ENCODE data around the gene MSMB.

DNA sequence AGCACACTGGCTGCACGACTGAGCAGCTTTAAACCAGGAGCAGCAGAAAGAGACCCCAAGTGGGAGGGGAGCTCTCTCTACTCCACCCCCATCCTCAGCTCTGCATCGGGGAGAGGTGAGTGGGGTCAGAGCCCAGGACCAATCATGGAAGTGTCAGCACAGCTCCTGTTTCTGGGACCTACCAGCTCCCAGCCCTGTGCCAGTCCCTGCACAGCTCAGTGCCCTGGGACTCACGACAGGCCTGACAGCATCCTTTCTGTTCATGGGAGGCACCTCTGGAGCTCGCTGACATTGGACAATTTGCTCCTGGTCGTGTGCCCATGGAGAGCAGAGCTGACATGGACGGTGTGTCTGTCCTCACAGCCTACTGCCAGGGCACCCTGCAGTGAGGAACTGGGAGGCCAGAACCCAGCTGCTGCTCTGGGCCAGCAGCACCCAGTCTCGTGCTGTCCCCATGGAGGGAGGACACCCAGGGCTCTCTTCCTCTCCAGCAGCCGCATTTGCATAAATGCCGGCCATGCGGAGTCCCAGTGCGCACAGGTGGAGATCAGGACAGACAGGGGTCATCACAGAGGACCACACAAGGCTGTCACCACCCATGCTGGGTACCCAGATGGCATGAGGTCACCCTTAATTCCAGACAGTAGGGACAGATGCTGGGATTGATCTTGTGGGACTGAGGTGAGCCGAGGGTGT, 45.9 kb upstream of the MSMB start:
- TF ChIP-seq POLR2AphosphoS5 (IDR thresholded peaks at IDR 0.05): no peak
- TF ChIP-seq, protein P1, sequence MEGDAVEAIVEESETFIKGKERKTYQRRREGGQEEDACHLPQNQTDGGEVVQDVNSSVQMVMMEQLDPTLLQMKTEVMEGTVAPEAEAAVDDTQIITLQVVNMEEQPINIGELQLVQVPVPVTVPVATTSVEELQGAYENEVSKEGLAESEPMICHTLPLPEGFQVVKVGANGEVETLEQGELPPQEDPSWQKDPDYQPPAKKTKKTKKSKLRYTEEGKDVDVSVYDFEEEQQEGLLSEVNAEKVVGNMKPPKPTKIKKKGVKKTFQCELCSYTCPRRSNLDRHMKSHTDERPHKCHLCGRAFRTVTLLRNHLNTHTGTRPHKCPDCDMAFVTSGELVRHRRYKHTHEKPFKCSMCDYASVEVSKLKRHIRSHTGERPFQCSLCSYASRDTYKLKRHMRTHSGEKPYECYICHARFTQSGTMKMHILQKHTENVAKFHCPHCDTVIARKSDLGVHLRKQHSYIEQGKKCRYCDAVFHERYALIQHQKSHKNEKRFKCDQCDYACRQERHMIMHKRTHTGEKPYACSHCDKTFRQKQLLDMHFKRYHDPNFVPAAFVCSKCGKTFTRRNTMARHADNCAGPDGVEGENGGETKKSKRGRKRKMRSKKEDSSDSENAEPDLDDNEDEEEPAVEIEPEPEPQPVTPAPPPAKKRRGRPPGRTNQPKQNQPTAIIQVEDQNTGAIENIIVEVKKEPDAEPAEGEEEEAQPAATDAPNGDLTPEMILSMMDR (IDR thresholded peaks at IDR 0.05): no peak

Measured in breast epithelium (tissue), 3 donors.